Muscle layer of duodenum (tissue), 2 donors: ENCODE data around the gene POFUT2.

Experiments
- H3K27ac ChIP-seq: one replicate; pipeline ENCODE4 v1.7.0; 2013; ENCODE audit warnings: mild to moderate bottlenecking, low read length
- H3K27me3 ChIP-seq: one replicate; pipeline ENCODE4 v1.7.0; 2013; ENCODE audit warnings: low read depth, mild to moderate bottlenecking, control low read depth, low read length
- H3K36me3 ChIP-seq, 2 donors: one replicate each; pipeline ENCODE4 v1.7.0; 2013; ENCODE audit warnings: low read length in 2 of 2, control low read depth in 1 of 2, mild to moderate bottlenecking in 1 of 2; ENCODE audit not compliant: insufficient read depth in 2 of 2, control insufficient read depth in 1 of 2
- H3K4me1 ChIP-seq, 2 donors: one replicate each; pipeline ENCODE4 v1.7.0; 2013; ENCODE audit warnings: low read length in 2 of 2, mild to moderate bottlenecking in 2 of 2, control low read depth in 1 of 2, moderate library complexity in 1 of 2; ENCODE audit not compliant: insufficient read depth in 2 of 2, control insufficient read depth in 1 of 2
- H3K4me3 ChIP-seq, 2 donors: one replicate each; pipeline ENCODE4 v1.7.0; 2013; ENCODE audit warnings: low read length in 2 of 2, low read depth in 1 of 2, mild to moderate bottlenecking in 1 of 2
- H3K9me3 ChIP-seq, 2 donors: one replicate each; pipeline ENCODE4 v1.7.0; 2013; ENCODE audit warnings: low read length in 2 of 2, control low read depth in 1 of 2, mild to moderate bottlenecking in 1 of 2; ENCODE audit not compliant: control insufficient read depth in 1 of 2
- donor health status: healthy.

The POFUT2 gene

DNA sequence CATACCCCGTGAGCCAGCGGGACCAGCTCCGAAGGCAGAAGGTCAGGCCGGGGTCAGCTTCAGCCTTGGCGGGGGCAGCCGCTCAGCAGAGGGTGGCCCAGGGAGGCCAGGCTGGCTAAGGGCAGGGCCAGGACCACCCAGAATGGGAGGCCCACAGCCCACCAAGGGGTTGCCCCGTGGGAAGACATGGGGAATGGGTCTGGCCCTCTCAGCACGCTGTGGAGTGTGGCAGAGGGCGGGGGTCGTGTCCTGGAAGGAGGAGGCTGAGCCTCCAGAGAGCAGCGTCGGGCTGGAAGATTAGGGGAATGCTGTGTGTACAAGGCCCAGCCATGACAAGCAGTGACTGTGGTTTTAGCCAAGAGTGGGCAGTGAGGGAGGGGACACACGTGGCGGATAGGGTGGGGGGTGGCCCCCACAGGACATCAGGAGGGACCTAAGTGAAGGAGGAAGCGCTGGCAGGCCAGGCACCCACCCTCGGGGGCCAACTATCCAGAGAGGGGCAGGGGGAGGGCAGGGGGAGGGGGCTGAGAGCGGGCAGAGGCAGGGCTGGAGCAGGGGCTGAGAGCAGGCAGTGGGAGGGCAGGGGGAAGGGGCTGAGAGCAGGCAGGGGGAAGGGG, 43.9 kb upstream of the POFUT2 start:
- H3K4me1 ChIP-seq = peaks cover 0 to 6% of the 10 kb centered on the region in 2 donors
- no peak overlapping the region for H3K4me3 ChIP-seq
- no peaks in the 10 kb centered on the region for H3K36me3 ChIP-seq
- no peaks in the 10 kb centered on the region for H3K27me3 ChIP-seq
- H3K27ac ChIP-seq = no peak overlapping the region
- H3K9me3 ChIP-seq = no peaks in the 10 kb centered on the region

DNA sequence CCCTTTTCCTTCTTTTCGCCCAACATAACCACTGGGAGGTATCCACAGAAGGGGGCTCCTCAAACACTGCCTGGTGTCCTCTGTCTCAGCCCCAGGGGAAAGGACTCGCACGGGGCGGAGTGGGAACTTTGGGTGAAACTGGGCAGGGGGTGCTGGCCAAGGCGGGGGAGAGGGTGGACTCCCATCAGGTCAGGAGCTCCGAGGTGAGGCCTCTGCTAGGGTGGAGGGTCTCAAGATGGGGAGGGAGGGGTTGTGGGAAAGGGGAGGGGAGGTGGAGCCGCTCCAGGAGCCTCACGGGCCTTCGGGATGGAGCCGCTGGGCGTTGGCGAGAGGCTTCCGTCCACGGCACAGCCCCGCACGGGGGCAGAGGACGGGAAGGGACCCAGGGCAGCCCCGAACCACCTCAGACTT, 43.2 kb upstream of the POFUT2 start:
- peaks cover 0 to 4% of the 10 kb centered on the region in 2 donors for H3K4me1 ChIP-seq
- no peak overlapping the region for H3K27ac ChIP-seq
- H3K4me3 ChIP-seq = no peak overlapping the region
- no peaks in the 10 kb centered on the region for H3K9me3 ChIP-seq
- H3K27me3 ChIP-seq = no peaks in the 10 kb centered on the region
- H3K36me3 ChIP-seq = no peaks in the 10 kb centered on the region

DNA sequence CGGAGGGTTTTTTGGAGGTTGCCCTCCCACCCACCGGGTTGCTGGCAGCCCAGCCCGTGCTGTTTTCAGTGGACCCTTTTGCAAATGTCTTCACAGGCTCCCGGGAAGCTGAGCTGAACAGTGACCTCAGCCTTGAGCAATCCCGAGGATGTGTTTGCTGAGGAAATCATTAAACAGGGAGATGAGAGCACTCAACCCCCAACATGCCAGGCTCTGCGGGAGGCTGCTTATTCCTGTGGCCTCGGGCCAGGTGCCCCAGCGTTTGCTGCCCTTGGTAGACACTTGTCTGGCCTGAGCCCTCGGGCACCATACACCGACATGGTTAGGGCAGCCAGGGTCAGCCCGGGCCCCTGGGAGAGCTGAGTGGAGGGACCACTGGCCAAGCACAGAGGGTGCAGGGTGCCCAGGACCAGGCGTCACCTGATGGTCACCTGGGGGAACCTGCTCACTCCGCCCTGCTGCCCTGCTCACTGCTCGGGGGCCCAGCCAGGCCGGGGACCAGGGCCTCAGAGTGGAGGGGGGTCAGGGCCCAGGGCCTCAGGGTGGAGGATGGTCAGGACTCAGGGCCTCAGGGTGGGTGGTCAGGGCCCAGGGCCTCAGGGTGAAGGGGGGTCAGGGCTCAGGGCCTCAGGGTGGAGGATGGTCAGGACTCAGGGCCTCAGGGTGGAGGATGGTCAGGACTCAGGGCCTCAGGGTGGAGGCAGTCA, 42.5 kb upstream of the POFUT2 start:
- Histone ChIP-seq H3K9me3 (no peaks in the 10 kb centered on the region), H3K27me3 (no peaks in the 10 kb centered on the region), H3K4me3 (no peak overlapping the region), H3K27ac (no peak overlapping the region), H3K36me3 (no peaks in the 10 kb centered on the region), H3K4me1 (peaks cover 0 to 4% of the 10 kb centered on the region in 2 donors)

DNA sequence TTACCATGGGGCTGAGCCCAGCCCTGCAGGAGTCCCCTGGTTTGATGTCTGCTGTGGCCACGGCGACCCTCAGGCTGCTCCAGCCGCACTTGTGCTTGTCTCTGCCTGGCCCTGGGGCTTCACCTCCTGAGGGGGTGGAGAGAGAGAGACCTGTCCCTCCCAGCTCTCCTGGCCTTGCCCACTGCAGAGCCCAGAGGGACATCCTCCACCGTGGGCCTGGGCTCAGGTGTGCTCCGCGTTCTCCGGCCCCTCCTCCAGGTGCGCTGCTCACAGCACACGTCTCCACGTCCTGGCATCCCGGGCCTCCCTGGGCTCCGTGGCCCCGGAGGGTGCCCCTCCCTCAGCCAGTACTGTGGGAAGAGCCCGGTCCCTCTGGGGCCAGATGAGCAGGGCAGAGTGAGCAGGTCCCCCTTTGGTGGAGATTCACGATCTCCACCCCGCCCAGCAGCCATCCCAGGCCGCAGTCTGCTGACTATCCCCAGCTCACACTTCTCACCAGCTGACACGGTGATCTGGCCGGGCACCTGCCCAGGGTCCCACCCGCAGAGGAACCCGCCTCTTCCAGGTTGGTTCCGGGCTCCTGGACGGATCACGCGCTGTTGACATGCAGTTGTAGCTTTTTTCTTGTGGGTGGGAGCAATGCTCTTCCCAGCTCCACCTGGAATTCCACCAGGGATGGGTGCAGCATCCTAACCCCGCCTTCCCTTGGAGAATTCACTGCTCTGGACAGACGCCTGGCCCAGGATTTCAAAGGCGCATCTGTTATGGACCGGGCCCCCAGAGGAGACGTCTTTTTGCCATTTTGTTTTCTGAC, 41.8 kb upstream of the POFUT2 start:
- Histone ChIP-seq H3K27ac (no peak overlapping the region), H3K36me3 (no peaks in the 10 kb centered on the region), H3K27me3 (no peaks in the 10 kb centered on the region), H3K4me3 (no peak overlapping the region), H3K4me1 (peaks cover 4 to 6% of the 10 kb centered on the region in 2 donors), H3K9me3 (no peaks in the 10 kb centered on the region)

DNA sequence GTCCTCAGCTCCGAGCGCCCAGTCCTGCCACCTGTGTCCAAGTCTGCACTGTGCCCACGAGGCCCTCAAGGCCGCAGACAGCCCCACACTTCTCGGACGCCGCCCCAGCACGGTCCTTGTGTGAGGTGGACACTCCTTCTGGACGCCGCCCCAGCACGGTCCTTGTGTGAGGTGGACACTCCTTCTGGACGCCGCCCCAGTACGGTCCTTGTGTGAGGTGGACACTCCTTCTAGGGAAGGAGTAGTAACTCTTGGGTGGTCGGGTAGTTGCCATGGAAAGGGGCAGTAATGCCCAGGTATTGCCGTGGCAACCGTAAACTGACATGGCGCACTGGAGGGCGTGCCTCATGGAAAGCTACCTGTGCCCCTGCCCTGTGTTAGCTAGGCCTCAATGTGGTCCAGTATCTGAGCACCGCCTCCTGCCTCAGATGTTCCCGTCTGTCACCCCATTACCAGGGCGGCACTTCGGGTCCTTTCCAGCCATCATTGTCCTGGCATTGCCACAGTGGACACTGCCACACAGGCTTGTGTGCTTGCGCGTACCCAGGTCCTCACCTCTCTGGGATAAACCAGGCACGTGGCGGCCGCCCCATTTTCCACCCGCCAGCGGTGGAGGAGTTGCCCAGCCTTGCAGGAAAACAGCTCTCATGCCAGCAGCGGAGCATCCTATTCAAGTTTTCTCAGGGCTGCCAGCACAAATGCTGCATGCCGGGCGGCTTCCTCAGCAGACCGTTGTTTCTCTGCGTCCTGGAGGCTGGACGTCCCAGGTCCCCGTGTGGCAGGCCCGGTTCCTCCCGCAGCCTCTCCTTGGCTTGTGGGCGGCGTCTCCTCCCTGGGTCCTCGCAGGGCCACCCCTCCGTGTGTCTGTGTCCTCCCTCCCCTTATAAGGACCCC, 40.8 kb upstream of the POFUT2 start:
- no peak overlapping the region for H3K27ac ChIP-seq

DNA sequence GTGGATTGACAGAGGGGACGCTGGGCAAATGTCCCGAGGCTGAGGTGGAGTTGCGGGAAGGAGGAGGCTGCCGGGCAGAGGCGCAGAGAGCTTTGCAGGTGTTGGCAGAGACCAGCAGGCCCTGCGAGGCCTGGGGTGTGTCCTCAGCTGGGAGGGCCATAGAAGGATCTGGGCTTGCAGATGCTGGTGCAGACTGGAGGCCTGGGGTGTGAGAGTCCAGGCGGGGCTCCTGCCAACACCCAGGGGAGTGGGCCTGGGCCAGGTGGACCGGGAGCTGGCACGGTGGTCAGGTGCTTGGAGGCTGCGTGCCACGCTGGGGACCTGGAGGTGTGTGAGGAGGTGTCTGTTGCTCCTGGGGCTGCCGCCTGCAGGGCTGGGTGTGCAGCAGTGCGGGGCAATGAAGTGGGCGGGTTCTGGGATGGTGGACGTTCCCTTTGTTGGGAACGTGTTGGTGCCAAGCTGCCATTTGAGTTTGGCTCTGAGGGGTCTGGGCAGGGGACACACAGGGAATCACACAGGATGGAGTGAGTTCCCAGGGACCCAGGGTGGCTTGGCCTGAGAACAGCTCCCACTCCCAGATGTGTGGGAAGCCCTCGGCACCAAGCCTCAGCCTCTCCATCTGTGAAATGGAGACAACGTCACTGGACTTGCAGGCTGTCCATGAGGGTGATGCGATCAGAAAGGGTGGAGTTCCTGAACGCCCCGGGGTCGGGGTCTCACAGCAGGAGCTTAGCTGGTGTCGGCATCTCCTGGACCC, 39.9 kb upstream of the POFUT2 start:
- H3K4me3 ChIP-seq = no peak overlapping the region
- H3K36me3 ChIP-seq = no peaks in the 10 kb centered on the region
- peaks cover 4 to 10% of the 10 kb centered on the region in 2 donors for H3K4me1 ChIP-seq
- no peaks in the 10 kb centered on the region for H3K9me3 ChIP-seq
- no peak overlapping the region for H3K27ac ChIP-seq
- H3K27me3 ChIP-seq = no peaks in the 10 kb centered on the region

More for the DNA sequence above, 40.8 kb upstream of the POFUT2 start:
- Histone ChIP-seq H3K9me3 (no peaks in the 10 kb centered on the region), H3K4me1 (peaks cover 4 to 7% of the 10 kb centered on the region in 2 donors), H3K4me3 (no peak overlapping the region), H3K27me3 (no peaks in the 10 kb centered on the region), H3K36me3 (no peaks in the 10 kb centered on the region)

DNA sequence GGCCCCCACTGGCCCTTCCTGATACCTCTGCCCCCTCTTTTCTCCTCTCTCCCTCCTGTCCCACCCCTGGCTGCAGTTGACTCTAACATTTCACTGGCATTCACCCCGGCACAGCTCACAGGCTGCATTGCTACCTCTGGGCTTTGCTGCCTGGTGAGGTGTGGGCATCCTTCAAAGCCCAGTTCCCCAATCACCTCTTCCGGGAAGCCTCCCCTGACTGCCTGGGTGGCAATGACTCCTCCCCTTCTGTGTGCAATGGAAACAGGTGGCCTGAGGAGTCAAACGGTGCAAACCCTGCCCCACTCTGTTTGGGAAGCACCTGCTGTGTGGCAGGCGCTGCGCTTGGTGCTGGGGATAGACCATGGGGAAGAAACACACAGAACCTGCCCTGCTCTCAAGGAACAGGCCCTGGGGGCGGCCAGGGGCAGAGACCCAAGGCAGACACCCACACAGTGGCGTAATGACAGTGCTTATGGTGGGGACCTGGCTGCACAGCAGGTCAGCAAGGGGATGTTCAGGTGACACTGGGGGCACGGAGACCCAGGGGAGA, 39.3 kb upstream of the POFUT2 start:
- H3K36me3 ChIP-seq = no peaks in the 10 kb centered on the region
- H3K4me3 ChIP-seq = no peak overlapping the region
- H3K4me1 ChIP-seq = peaks cover 4 to 14% of the 10 kb centered on the region in 2 donors
- H3K27ac ChIP-seq = no peak overlapping the region
- no peaks in the 10 kb centered on the region for H3K27me3 ChIP-seq
- no peaks in the 10 kb centered on the region for H3K9me3 ChIP-seq

DNA sequence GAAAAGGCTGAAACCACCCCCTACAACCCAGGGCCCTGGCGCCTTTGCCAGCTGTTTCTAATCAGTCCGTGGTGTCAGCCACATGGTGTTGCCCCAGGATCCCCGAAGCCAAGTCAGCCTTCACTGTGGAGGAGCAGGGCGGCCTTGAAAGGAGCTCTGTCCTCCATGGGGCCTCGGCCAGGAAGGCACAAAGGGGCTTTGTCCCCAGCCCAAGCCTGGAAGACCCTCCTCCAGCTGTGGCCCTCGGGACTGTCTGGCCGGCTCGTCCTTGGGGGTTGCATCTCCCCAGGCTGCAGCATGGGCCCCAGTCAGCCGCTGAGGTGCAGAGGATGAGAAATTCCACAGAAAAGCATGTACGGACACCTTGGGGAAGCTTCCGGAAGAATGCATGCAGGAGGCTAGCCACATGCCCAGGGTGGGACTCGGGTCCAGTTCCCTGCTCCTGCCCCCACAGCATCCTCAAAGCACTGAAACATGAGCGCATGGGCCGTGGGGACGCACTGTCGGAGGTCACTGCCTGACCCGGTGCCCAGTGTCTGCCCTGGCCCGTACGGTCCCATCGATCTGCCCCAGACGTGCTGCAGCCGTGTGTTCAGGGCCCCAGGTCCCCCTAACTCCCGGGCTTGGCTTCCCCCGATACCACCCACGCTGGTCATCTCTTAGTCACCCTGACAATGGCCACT, 38.6 kb upstream of the POFUT2 start:
- Histone ChIP-seq H3K36me3 (no peaks in the 10 kb centered on the region), H3K9me3 (no peaks in the 10 kb centered on the region), H3K4me3 (no peak overlapping the region), H3K27me3 (no peaks in the 10 kb centered on the region), H3K27ac (no peak overlapping the region), H3K4me1 (peaks cover 4 to 14% of the 10 kb centered on the region in 2 donors)

DNA sequence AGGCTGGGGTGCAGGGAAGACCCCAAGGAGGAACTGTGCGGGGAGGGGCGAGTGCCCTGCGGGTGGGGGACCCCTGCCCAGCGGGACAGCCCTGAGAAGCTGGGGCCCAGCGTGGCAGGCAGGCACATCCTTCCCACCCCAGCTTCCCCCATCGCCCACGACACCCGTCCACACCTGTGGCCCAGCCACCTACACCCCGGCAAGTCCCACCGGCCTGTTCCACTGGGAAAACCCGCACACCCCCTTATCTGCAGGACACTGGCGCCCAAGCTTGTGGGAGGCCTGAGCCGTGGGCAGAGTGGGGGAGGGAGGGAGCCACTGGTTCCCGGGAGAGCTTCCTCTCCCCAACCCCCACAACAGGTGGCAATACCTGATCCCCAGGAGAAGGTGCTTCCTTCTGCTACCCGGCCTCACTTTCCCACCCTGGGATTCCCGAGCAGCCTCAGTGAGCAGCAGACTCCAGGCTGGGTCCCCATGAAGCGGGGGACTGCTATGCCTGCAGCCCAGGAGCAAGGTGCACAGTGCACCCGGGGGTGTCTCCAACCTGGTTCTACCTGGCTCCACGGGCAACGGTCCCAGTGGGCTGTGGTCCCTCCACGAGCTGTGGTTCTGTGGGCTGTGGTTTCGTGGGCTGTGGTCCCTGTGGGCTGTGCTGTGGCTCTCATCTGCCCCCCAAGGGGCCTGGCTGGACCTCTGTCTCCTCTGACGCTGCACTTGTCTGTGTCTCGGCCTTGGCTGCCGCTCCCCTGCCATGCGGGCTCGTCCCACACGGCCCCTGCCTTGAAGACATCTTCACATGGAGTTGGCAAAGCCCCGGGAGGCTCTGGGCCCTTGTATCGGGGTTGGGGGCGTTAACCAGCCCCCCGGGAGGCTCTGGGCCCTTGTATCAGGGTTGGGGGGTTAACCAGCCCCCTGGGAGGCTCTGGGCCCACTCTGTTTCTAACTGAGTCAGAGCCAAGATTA, 37.8 kb upstream of the POFUT2 start:
- Histone ChIP-seq H3K9me3 (no peaks in the 10 kb centered on the region), H3K36me3 (no peaks in the 10 kb centered on the region), H3K27ac (no peak overlapping the region), H3K4me1 (peaks cover 4 to 20% of the 10 kb centered on the region in 2 donors), H3K27me3 (no peaks in the 10 kb centered on the region), H3K4me3 (no peak overlapping the region)
